Esophagus squamous epithelium (tissue), 4 donors: ENCODE data around the gene SMARCC2.

Experiments
- CTCF ChIP-seq, 6 experiments: fragments of 450-650 bp in 4 of 6; fragments of 200-600 bp in 2 of 6; sonication (generic) in 2 of 6; IDR thresholded peaks; one replicate each; pipeline ENCODE4 v1.5.1; 2016 to 2019; ENCODE audit warnings: antibody characterized with exemption in 6 of 6, mild to moderate bottlenecking in 4 of 6, moderate library complexity in 4 of 6
- POLR2A ChIP-seq, 4 donors: fragments of 450-650 bp; IDR thresholded peaks; one replicate each; pipeline ENCODE4 v1.6.1; 2017; ENCODE audit warnings: antibody characterized with exemption in 4 of 4, mild to moderate bottlenecking in 4 of 4, moderate library complexity in 3 of 4

GRCh38 chr12:56224102-56224701, 34.9 kb upstream of the SMARCC2 start, which contains the start of gene NABP2:
- TF ChIP-seq CTCF (IDR thresholded peaks at IDR 0.05): peak; percentile 83 to 98 (median 90)
- TF ChIP-seq POLR2A (IDR thresholded peaks at IDR 0.05): peak in 2 of 4 donors; percentile 5 to 30
